Measurements from ENCODE around the gene TIAM2. TPM values are rescaled to one million over a fixed set of nuclear protein-coding genes. Genes with fewer than 3 reads are reported as not detected.

Gene TIAM2
- total and polyA plus RNA-seq, 10 of the 15 experiments (the other 5 are each of a cell fraction or from before 2014, with no cell fraction given) = 1.1 to 10.5 (median 2.3) TPM

- no peak for TF ChIP-seq NFXL1 (IDR thresholded peaks at IDR 0.05; ENCODE audit: borderline replicate concordance)
- TF ChIP-seq IRF3 (IDR thresholded peaks at IDR 0.05) = no peak
- TF ChIP-seq NFYA (IDR thresholded peaks at IDR 0.05; ENCODE audit: borderline replicate concordance, low read depth, low read length) = no peak
- TF ChIP-seq NR2F1 (conservative IDR thresholded peaks at IDR 0.05) = no peak
- TF ChIP-seq ATF7 (IDR thresholded peaks at IDR 0.05; ENCODE audit: low read depth) = peak; percentile 86
- TF ChIP-seq MTA3 (IDR thresholded peaks at IDR 0.05; ENCODE audit: borderline replicate concordance, low read length) = peak; percentile 67; the same call in 1 of the 2 replicates
- TF ChIP-seq PKNOX1 (IDR thresholded peaks at IDR 0.05) = peak; percentile 71
- peak; percentile 80 for TF ChIP-seq MLLT1 (IDR thresholded peaks at IDR 0.05)
- TF ChIP-seq TARDBP (IDR thresholded peaks at IDR 0.05; ENCODE audit: borderline replicate concordance) = no peak
- no peak for TF ChIP-seq REST (IDR thresholded peaks at IDR 0.05; ENCODE audit: low read depth, low read length)
- TF ChIP-seq E2F4 (IDR thresholded peaks at IDR 0.05; ENCODE audit: low read depth, low read length) = no peak
- peak; percentile 96 for TF ChIP-seq EED (IDR thresholded peaks at IDR 0.05; ENCODE audit: low read depth)
- no peak for TF ChIP-seq ZBTB11 (CRISPR knock-in tag; IDR thresholded peaks at IDR 0.05)
- 0 out of 2 replicates have a peak, but pooled peaks have one; percentile 61 for TF ChIP-seq CBX5 (IDR thresholded peaks at IDR 0.05; ENCODE audit: low read depth)
- no peak for TF ChIP-seq ESRRA (IDR thresholded peaks at IDR 0.05; ENCODE audit: low read length)
- no peak for TF ChIP-seq SREBF1 (IDR thresholded peaks at IDR 0.05; ENCODE audit: low read length)
- no peak for TF ChIP-seq SMARCA5 (IDR thresholded peaks at IDR 0.05)
- TF ChIP-seq ZNF384 (IDR thresholded peaks at IDR 0.05; ENCODE audit: borderline replicate concordance, low read depth, low read length) = 0 out of 2 replicates have a peak, but pooled peaks have one; percentile 54
- TF ChIP-seq MEF2A (IDR thresholded peaks at IDR 0.05; ENCODE audit: insufficient read depth, low read depth, low read length) = peak; percentile 60; the same call in 1 of the 2 replicates
Observed at GRCh38 chr6:155171109-155171746, 176.1 kb downstream of the TIAM2 start (continued).

Measured in GM12878 (cell line).